A549 (cell line): ENCODE results near the gene INCA1. TPM values are rescaled to one million over a fixed set of nuclear protein-coding genes. Genes with fewer than 3 reads are reported as not detected.

Experiments
- BHLHE40 ChIP-seq: IDR thresholded peaks from 2 replicates; pipeline ENCODE4 v1.6.1; 2012; ENCODE audit warnings: low read depth, low read length, inconsistent platforms
- CTCF ChIP-seq: fragments of >200 bp; sonication (Bioruptor Twin); formaldehyde crosslinking; IDR thresholded peaks from 3 replicates; pipeline ENCODE4 v1.5.1; 2016
- EHF ChIP-seq: fragments of 250-450 bp; sonication (Bioruptor Pico); IDR thresholded peaks from 2 replicates; pipeline ENCODE4 v1.5.0; 2020; ENCODE audit warnings: mild to moderate bottlenecking
- EHMT2 ChIP-seq: fragments of 200-600 bp; sonication (generic); IDR thresholded peaks from 2 replicates; pipeline ENCODE4 v1.6.1; 2016; ENCODE audit warnings: antibody characterized with exemption, low read depth, mild to moderate bottlenecking, moderate library complexity
- ELK1 ChIP-seq: fragments of 150-350 bp; IDR thresholded peaks from 2 replicates; pipeline ENCODE4 v1.6.1; 2014; ENCODE audit warnings: low read depth, mild to moderate bottlenecking, low read length
- ESRRA ChIP-seq: fragments of 150-350 bp; IDR thresholded peaks from 2 replicates; pipeline ENCODE4 v1.6.1; 2014; ENCODE audit warnings: mild to moderate bottlenecking, low read length, borderline replicate concordance
- FOXS1 ChIP-seq: fragments of 250-450 bp; sonication (Bioruptor Pico); IDR thresholded peaks from 2 replicates; pipeline ENCODE4 v1.5.0; 2020; ENCODE audit warnings: mild to moderate bottlenecking, moderate library complexity
- HDAC2 ChIP-seq: fragments of 200-600 bp; sonication (generic); IDR thresholded peaks from 2 replicates; pipeline ENCODE4 v1.6.1; 2016
- HES2 ChIP-seq: fragments of >200 bp; sonication (Bioruptor Twin); formaldehyde crosslinking; IDR thresholded peaks from 2 replicates; pipeline ENCODE4 v1.6.1; 2016
- HOXA7 ChIP-seq: fragments of 250-450 bp; sonication (Bioruptor Pico); IDR thresholded peaks from 2 replicates; pipeline ENCODE4 v1.5.0; 2020; ENCODE audit warnings: mild to moderate bottlenecking, moderate library complexity
- HOXB13 ChIP-seq: fragments of 250-450 bp; sonication (Bioruptor Pico); IDR thresholded peaks from 2 replicates; pipeline ENCODE4 v1.5.0; 2020; ENCODE audit warnings: low read depth, mild to moderate bottlenecking, moderate library complexity
- HOXB5 ChIP-seq: fragments of 250-450 bp; sonication (Bioruptor Pico); IDR thresholded peaks from 2 replicates; pipeline ENCODE4 v1.5.0; 2020; ENCODE audit warnings: mild to moderate bottlenecking, moderate library complexity
- JUN ChIP-seq, 2 experiments: fragments of >200 bp; sonication (Bioruptor Twin); formaldehyde crosslinking; IDR thresholded peaks; 2 replicates in 1 of 2; 3 replicates in 1 of 2; pipeline ENCODE4 v1.6.1; 2016 to 2017
- JUNB ChIP-seq: fragments of >200 bp; sonication (Bioruptor Twin); formaldehyde crosslinking; IDR thresholded peaks from 2 replicates; pipeline ENCODE4 v1.6.1; 2016
- KDM1A ChIP-seq: fragments of 200-600 bp; sonication (generic); IDR thresholded peaks from 2 replicates; pipeline ENCODE4 v1.6.1; 2016; ENCODE audit warnings: low read depth, mild to moderate bottlenecking
- MAX ChIP-seq: IDR thresholded peaks from 2 replicates; pipeline ENCODE4 v1.6.1; 2012
- MYC ChIP-seq: IDR thresholded peaks from 2 replicates; pipeline ENCODE4 v1.6.1; 2012; ENCODE audit warnings: mild to moderate bottlenecking, inconsistent platforms, low read length, improper control_type of control experiment, borderline replicate concordance
- NFE2L2 ChIP-seq: fragments of 150-350 bp; conservative IDR thresholded peaks from 2 replicates; pipeline ENCODE4 v1.6.1; 2014; ENCODE audit warnings: low read length
- NPAS2 ChIP-seq: fragments of 250-450 bp; sonication (Bioruptor Pico); IDR thresholded peaks from 2 replicates; pipeline ENCODE4 v1.8.0; 2022; ENCODE audit warnings: mild to moderate bottlenecking, moderate library complexity, borderline replicate concordance
- POLR2AphosphoS2 ChIP-seq: conservative IDR thresholded peaks from 2 replicates; pipeline ENCODE4 v1.6.1; 2012; ENCODE audit warnings: low read length, improper control_type of control experiment, inconsistent platforms
- RAD21 ChIP-seq, 2 experiments: fragments of >200 bp in 1 of 2; sonication (Bioruptor Twin) in 1 of 2; formaldehyde crosslinking in 1 of 2; IDR thresholded peaks in 1 of 2; conservative IDR thresholded peaks in 1 of 2; 2 replicates in 1 of 2; 3 replicates in 1 of 2; pipeline ENCODE4 v1.6.1; 2012 to 2018; ENCODE audit warnings: inconsistent platforms in 1 of 2
- RCOR1 ChIP-seq: fragments of 150-350 bp; IDR thresholded peaks from 2 replicates; pipeline ENCODE4 v1.6.1; 2014; ENCODE audit warnings: antibody characterized with exemption, low read length, low read depth
- RFX5 ChIP-seq: fragments of 450-650 bp; IDR thresholded peaks from 2 replicates; pipeline ENCODE4 v1.7.1; 2014; ENCODE audit warnings: antibody characterized with exemption, mild to moderate bottlenecking, moderate library complexity
- RNF2 ChIP-seq: fragments of 200-600 bp; sonication (generic); IDR thresholded peaks from 2 replicates; pipeline ENCODE4 v1.6.1; 2016; ENCODE audit warnings: low read depth, mild to moderate bottlenecking, antibody characterized with exemption, moderate library complexity, borderline replicate concordance
- SMC3 ChIP-seq: fragments of >200 bp; sonication (Bioruptor Twin); formaldehyde crosslinking; IDR thresholded peaks from 3 replicates; pipeline ENCODE4 v1.6.1; 2018; ENCODE audit warnings: inconsistent platforms
- SREBF2 ChIP-seq: fragments of 450-650 bp; IDR thresholded peaks from 2 replicates; pipeline ENCODE4 v1.6.1; 2014; ENCODE audit warnings: mild to moderate bottlenecking, moderate library complexity
- TFCP2L1 ChIP-seq: fragments of 250-450 bp; sonication (Bioruptor Pico); IDR thresholded peaks from 2 replicates; pipeline ENCODE4 v1.5.0; 2021; ENCODE audit warnings: mild to moderate bottlenecking
- TP53 ChIP-seq: fragments of 250-450 bp; sonication (Bioruptor Pico); IDR thresholded peaks from 2 replicates; pipeline ENCODE4 v1.5.0; 2021; ENCODE audit warnings: mild to moderate bottlenecking, moderate library complexity
- USF2 ChIP-seq: fragments of 450-650 bp; IDR thresholded peaks from 2 replicates; pipeline ENCODE4 v1.6.1; 2014; ENCODE audit warnings: antibody characterized with exemption
- ZFP36 ChIP-seq: fragments of 450-650 bp; IDR thresholded peaks from 2 replicates; pipeline ENCODE4 v1.6.1; 2014; ENCODE audit warnings: borderline replicate concordance; ENCODE audit not compliant: partially characterized antibody
- polyA plus RNA-seq, 4 experiments: library from polyadenylated mRNA; depleted of rRNA in 3 of 4; stranded (reverse); fragments of >200 nt; fragmentation: RNase III in 1 of 4; extraction: RNeasy Plus Mini Kit Qiagen cat#74134 plus additional on column Dnase treatment in 1 of 4; gene quantifications; 2 replicates in 3 of 4; 3 replicates in 1 of 4; pipeline ENCODE4 v1.2.3, GENCODE V29; 2011 to 2017
- TF ChIP-seq, protein P1 (sequence below): fragments of 250-450 bp; sonication (Bioruptor Pico); IDR thresholded peaks from 2 replicates; pipeline ENCODE4 v1.5.0; 2020; ENCODE audit warnings: low read depth, mild to moderate bottlenecking, moderate library complexity
- TF ChIP-seq, protein P2 (sequence below): fragments of 200-600 bp; sonication (generic); IDR thresholded peaks from 2 replicates; pipeline ENCODE4 v1.6.1; 2016; ENCODE audit warnings: antibody characterized with exemption, mild to moderate bottlenecking, moderate library complexity
- TF ChIP-seq, protein P3 (sequence below): IDR thresholded peaks from 2 replicates; pipeline ENCODE4 v1.6.1; 2012; ENCODE audit warnings: low read depth, borderline replicate concordance

INCA1 gene
- polyA plus RNA-seq, 2 of the 4 experiments (the other 2 are of a cell fraction), result 0.66 to 1.1 TPM

GRCh38 chr17:4948166-4948930 lies 49.0 kb downstream of the INCA1 start, which contains the start of gene PFN1 (continued):
- TF ChIP-seq ZFP36 (no peak), HOXB5 (CRISPR knock-in tag) (0 out of 2 replicates have a peak, but pooled peaks have one; percentile 16), EHMT2 (no peak), RAD21 (conservative IDR thresholded peaks at IDR 0.05 in 1 of 2, IDR thresholded peaks at IDR 0.05 in 1 of 2) (no peak), CTCF (no peak), POLR2AphosphoS2 (no peak), KDM1A (peak; percentile 45; the same call in 1 of the 2 replicates), HES2 (peak; percentile 47; the same call in 1 of the 2 replicates), ELK1 (no peak), RCOR1 (no peak), TFCP2L1 (CRISPR knock-in tag) (no peak; the same call in 1 of the 2 replicates), HOXA7 (no peak), BHLHE40 (no peak), USF2 (peak; percentile 30; the same call in 1 of the 2 replicates), NFE2L2 (no peak), EHF (CRISPR knock-in tag) (no peak), MYC (peak; percentile 85), SREBF2 (no peak), TP53 (CRISPR knock-in tag) (no peak), RNF2 (no peak), HOXB13 (CRISPR knock-in tag) (no peak), RFX5 (no peak), NPAS2 (CRISPR knock-in tag) (no peak), ESRRA (no peak), FOXS1 (CRISPR knock-in tag) (no peak), JUN (IDR thresholded peaks at IDR 0.05) (peak; percentile 78 to 99), SMC3 (no peak), HDAC2 (no peak), JUNB (no peak), MAX (peak; percentile 52)
- TF ChIP-seq, protein P1, sequence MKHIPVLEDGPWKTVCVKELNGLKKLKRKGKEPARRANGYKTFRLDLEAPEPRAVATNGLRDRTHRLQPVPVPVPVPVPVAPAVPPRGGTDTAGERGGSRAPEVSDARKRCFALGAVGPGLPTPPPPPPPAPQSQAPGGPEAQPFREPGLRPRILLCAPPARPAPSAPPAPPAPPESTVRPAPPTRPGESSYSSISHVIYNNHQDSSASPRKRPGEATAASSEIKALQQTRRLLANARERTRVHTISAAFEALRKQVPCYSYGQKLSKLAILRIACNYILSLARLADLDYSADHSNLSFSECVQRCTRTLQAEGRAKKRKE, result no peak
- TF ChIP-seq, protein P2, sequence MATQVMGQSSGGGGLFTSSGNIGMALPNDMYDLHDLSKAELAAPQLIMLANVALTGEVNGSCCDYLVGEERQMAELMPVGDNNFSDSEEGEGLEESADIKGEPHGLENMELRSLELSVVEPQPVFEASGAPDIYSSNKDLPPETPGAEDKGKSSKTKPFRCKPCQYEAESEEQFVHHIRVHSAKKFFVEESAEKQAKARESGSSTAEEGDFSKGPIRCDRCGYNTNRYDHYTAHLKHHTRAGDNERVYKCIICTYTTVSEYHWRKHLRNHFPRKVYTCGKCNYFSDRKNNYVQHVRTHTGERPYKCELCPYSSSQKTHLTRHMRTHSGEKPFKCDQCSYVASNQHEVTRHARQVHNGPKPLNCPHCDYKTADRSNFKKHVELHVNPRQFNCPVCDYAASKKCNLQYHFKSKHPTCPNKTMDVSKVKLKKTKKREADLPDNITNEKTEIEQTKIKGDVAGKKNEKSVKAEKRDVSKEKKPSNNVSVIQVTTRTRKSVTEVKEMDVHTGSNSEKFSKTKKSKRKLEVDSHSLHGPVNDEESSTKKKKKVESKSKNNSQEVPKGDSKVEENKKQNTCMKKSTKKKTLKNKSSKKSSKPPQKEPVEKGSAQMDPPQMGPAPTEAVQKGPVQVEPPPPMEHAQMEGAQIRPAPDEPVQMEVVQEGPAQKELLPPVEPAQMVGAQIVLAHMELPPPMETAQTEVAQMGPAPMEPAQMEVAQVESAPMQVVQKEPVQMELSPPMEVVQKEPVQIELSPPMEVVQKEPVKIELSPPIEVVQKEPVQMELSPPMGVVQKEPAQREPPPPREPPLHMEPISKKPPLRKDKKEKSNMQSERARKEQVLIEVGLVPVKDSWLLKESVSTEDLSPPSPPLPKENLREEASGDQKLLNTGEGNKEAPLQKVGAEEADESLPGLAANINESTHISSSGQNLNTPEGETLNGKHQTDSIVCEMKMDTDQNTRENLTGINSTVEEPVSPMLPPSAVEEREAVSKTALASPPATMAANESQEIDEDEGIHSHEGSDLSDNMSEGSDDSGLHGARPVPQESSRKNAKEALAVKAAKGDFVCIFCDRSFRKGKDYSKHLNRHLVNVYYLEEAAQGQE, result no peak
- TF ChIP-seq, protein P3, sequence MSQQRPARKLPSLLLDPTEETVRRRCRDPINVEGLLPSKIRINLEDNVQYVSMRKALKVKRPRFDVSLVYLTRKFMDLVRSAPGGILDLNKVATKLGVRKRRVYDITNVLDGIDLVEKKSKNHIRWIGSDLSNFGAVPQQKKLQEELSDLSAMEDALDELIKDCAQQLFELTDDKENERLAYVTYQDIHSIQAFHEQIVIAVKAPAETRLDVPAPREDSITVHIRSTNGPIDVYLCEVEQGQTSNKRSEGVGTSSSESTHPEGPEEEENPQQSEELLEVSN, result peak; percentile 25; the same call in 1 of the 2 replicates
